Inflammatory macrophage treated with lipopolysaccharide for 1 hour (primary cell): ENCODE measurements around the gene SLC39A7.
A peak's percentile ranks its signal among the peaks of the same experiment; 100 is the strongest.

Experiments
- DNase-seq, 2 donors: peaks; one replicate each; pipeline ENCODE4 v3.0.0-alpha.2; 2020 to 2022

Gene SLC39A7

GRCh38 chr6:33243476-33243875, 42.8 kb downstream of the SLC39A7 start:
- DNase-seq, result peak; percentile 38 to 66

DNA sequence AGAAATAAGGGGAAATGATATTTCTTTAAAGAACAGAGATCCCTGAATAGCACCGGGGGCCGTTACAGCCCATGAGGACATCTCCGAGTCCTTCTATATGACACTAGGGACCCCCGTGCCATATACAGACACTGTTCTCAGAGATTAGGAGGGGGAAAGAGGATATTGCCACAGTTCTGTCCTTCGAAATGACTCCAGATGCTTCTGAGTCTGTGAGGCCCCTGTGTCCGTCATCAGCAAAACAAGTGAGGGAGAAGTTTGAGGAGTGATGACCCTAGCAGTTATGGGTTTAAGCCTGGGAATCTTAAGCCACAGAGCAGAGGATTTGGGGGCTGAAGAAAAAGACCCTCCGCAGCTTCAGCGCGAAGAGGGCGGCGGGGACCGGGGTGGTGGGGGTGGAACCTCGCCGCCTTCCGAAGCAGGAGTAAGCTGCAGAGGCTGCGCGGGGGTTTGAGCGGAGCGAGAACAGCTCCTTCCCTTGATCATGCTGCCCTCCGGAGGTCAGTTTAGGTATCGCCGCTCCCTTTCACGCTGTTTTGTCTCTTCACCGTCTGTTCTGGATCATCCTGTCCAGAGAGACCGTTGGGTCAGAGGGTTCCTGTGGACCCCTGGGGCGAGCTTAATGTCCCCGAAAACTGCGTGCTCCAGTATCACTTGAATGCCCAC, 47.4 kb downstream of the SLC39A7 start:
- DNase-seq, result peak; percentile 56 to 98

- peak in 1 of 2 donors; percentile 8 for DNase-seq
These were observed 47.9 kb downstream of the SLC39A7 start for GRCh38 chr6:33248643-33248931.

DNA sequence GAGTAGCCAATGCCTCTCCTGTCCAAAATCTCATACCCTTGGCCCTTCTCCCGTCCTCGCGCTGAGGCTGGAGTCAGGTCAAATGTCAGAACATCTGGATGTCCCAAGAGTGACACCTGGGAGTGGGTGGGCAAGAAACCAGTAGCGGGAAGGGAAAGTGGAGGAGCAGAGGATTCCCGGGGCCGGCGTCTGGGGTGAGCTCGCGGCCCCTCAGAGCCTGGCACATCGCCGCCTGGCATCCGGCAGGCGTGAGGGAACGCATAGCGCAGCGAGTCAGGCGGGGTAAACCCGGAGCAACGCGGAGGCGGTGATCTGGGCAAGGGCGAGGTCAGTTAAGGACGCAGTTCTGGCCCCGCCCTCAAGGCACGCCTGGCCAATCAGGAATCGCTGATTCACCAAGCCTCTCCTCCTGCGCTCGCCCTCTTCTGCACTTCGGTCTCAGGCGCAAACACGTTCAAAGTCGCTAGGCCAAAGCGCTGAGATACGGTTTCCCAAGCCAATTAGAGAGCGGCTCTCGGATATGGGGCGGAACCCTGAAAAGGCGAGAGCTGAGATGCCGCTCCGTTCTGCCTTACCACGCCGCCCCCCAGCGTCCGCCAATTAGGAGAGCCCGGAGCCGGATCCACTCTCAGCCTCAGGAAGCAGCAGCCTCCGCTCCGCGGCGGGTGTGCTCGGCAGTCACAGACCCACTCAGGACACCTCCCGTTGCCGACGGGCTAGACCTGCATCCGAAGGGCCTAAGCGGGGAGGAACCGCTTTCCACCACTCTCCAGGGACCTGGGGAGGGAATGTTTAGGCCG, 48.5 kb downstream of the SLC39A7 start:
- peak; percentile 97 to 99 for DNase-seq

DNA sequence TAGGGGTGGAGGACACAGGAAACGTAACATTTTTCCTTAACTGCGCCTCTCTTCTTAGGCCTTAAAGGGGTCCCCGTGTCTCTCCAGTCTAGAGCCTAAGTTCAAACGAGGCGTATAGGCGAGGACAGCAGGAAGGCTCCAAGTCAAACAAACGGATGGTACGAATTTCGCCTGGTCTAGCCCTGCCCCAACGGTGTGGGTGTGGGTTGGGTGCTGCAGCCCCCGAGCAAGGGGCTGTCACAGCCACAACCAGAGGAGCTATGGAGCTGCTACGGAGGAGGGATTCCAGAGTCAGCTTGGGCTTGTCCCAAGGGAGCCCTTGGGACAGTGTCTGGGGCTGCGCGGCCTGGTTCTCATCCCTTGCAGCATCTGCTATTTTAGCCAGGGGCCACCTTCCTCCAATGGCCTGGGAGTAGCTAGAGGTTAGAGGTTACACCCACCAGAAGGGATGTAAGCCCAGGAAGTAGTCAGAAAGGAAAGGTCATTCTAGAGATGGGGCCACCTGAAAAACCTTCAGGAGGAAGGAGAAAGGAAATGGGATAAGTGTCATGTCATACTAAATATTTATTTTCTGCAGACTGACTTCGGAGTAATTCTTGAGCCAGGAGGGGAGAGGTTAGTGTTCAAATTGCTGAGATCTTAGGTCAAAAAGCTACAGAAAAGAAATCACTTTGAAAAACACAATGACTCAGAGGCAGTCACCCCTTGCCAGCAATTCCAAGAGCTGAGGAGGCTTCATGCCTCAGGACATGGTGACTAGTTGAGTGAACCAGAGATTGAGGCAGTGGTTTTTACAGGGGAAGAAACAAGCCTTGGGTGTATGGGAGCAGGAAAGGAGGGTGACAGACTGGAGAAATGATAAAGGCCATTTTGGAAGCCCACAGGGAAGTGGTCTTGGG, 49.3 kb downstream of the SLC39A7 start:
- DNase-seq, result peak in 1 of 2 donors; percentile 4

GRCh38 chr6:33250731-33251130, 50.1 kb downstream of the SLC39A7 start:
- DNase-seq, result no peak

- DNase-seq, result no peak
These were observed 50.8 kb downstream of the SLC39A7 start for GRCh38 chr6:33251395-33252012.

DNA sequence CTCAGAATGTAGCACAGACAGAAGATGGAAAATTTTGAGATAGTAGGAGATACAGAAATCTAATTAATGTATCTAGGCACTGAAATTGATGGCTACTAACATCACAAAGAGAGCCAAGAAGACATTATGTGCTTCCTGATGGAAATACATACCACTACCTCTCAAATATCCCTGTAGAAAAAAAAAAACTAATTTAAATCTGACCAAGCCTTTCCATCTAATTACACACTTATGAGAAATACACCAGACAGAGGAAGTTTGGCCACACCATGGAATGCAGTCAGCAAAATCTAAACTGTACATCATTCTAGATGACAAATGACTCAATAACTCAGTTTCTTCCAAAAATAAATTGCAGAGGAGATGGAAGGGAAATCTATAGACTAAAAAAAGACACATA, 52.1 kb downstream of the SLC39A7 start:
- DNase-seq, result peak in 1 of 2 donors; percentile 5
